ENCODE data around the gene SAPCD2.
"Not testable (repeated sequence)": the region's sequence is repeated elsewhere in the genome, so short reads cannot be mapped to it uniquely, and the experiment has no call there.

SAPCD2 gene

GRCh38 chr9:137064880-137065164 is 5.5 kb downstream of the SAPCD2 start:
- DNase-seq (ENCODE audit: low read depth): no peak

- DNase-seq (ENCODE audit: low read depth): no peak
These were observed 6.1 kb downstream of the SAPCD2 start for GRCh38 chr9:137064027-137064879.

GRCh38 chr9:137063311-137064026 is 6.9 kb downstream of the SAPCD2 start:
- no peak for DNase-seq (ENCODE audit: low read depth)

GRCh38 chr9:137062798-137063197 is 7.6 kb downstream of the SAPCD2 start:
- not testable (repeated sequence) for DNase-seq (ENCODE audit: low read depth)

GRCh38 chr9:137062384-137062783 is 8.0 kb downstream of the SAPCD2 start:
- no peak for DNase-seq (ENCODE audit: low read depth)

- DNase-seq (ENCODE audit: low read depth): no peak
These were observed 11.7 kb downstream of the SAPCD2 start for GRCh38 chr9:137058521-137059234.

- no peak for DNase-seq (ENCODE audit: low read depth)
These were observed 12.8 kb downstream of the SAPCD2 start for GRCh38 chr9:137057545-137057944.

GRCh38 chr9:137056739-137057415 is 13.5 kb downstream of the SAPCD2 start:
- DNase-seq (ENCODE audit: low read depth): no peak

GRCh38 chr9:137055385-137056364 is 14.7 kb downstream of the SAPCD2 start:
- DNase-seq (ENCODE audit: low read depth): no peak

GRCh38 chr9:137054932-137055384 is 15.4 kb downstream of the SAPCD2 start:
- DNase-seq (ENCODE audit: low read depth): no peak

- no peak for DNase-seq (ENCODE audit: low read depth)
These were observed 16.1 kb downstream of the SAPCD2 start, which contains the start of gene ENTPD2 for GRCh38 chr9:137053944-137054931. TSS of gene ENTPD2 (minus strand) at chr9:137054061. CDS start at chr9:137053997, 64 bp downstream.

GRCh38 chr9:137052998-137053943 is 17.1 kb downstream of the SAPCD2 start:
- no peak for DNase-seq (ENCODE audit: low read depth)

- no peak for DNase-seq (ENCODE audit: low read depth)
These were observed 18.1 kb downstream of the SAPCD2 start for GRCh38 chr9:137052293-137052692.

GRCh38 chr9:137051145-137051724 is 19.1 kb downstream of the SAPCD2 start:
- DNase-seq (ENCODE audit: low read depth): no peak

GRCh38 chr9:137050570-137050969 is 19.8 kb downstream of the SAPCD2 start:
- no peak for DNase-seq (ENCODE audit: low read depth)

- no peak for DNase-seq (ENCODE audit: low read depth)
These were observed 20.6 kb downstream of the SAPCD2 start for GRCh38 chr9:137049544-137050449.

All from stimulated activated CD8-positive, alpha-beta memory T cell treated with anti-CD3 and anti-CD28 coated beads, Interleukin-4, amount 100 ng/mL, for 24 hours (primary cell).